ENCODE results near the gene COLEC12. TPM values are rescaled to one million over a fixed set of nuclear protein-coding genes. Genes with fewer than 3 reads are reported as not detected.

The COLEC12 gene
- total and polyA plus RNA-seq, 3 experiments from 2014 or later, result 0.04 TPM; not detected in 2

- Mint-ChIP-seq H3K4me3 (no peak overlapping the region), H3K36me3 (no peaks in the 10 kb centered on the region), H3K27me3 (peaks cover 3 to 10% of the 10 kb centered on the region in 2 donors), H3K4me1 (peaks cover 7 to 9% (median 8%) of the 10 kb centered on the region in 3 donors), H3K9me3 (no peaks in the 10 kb centered on the region), H3K27ac (no peak overlapping the region)
- POLR2A ChIA-PET, result no interaction called here
- DNase-seq, result no peak
- CTCF ChIA-PET, result no interaction called here
- Histone ChIP-seq H3K9me3 (ENCODE audit: low read length) (no peaks in the 10 kb centered on the region), H3K27me3 (ENCODE audit: insufficient read depth, low read length, poor library complexity, severe bottlenecking) (no peaks in the 10 kb centered on the region), H3K4me1 (ENCODE audit: insufficient read depth, low read length) (no peaks in the 10 kb centered on the region), H3K4me3 (ENCODE audit: low read length) (no peak overlapping the region), H3K36me3 (ENCODE audit: insufficient read depth, low read length) (no peaks in the 10 kb centered on the region), H3K27ac (ENCODE audit: low read depth, low read length) (no peak overlapping the region)
Measured at GRCh38 chr18:321865-322467, 178.5 kb downstream of the COLEC12 start.

DNA sequence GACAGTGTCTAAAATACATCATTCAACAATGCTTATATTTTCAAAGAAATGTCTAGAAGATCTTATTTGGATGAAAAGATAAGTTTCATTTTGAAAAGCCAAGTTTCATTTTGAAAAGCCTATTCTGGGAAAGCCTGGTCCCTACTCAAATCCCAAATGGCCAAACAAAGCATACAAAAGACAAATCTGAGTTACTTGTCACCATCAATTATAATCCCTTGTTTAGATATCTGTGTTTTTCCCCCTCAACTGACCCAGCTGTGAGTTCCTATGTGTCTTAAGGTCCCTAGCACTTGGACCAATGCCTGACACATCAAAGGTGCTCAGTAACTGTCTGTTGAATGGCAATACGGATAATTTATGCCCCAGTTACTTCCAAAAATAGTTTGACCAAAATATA, 180.3 kb downstream of the COLEC12 start:
- Histone ChIP-seq H3K4me3 (ENCODE audit: low read length) (no peak overlapping the region), H3K4me1 (ENCODE audit: insufficient read depth, low read length) (no peaks in the 10 kb centered on the region), H3K36me3 (ENCODE audit: insufficient read depth, low read length) (no peaks in the 10 kb centered on the region), H3K27me3 (ENCODE audit: insufficient read depth, low read length, poor library complexity, severe bottlenecking) (no peaks in the 10 kb centered on the region), H3K27ac (ENCODE audit: low read depth, low read length) (no peak overlapping the region), H3K9me3 (ENCODE audit: low read length) (no peaks in the 10 kb centered on the region)
- CTCF ChIA-PET, result no interaction called here
- no peak overlapping the region for H3K4me3 Mint-ChIP-seq
- peaks cover 7 to 9% (median 8%) of the 10 kb centered on the region in 3 donors for H3K4me1 Mint-ChIP-seq
- H3K9me3 Mint-ChIP-seq, result no peaks in the 10 kb centered on the region
- DNase-seq, result no peak
- H3K36me3 Mint-ChIP-seq, result no peaks in the 10 kb centered on the region
- POLR2A ChIA-PET, result no interaction called here
- no peak overlapping the region for H3K27ac Mint-ChIP-seq
- H3K27me3 Mint-ChIP-seq, result peaks cover 4 to 10% of the 10 kb centered on the region in 2 donors

DNA sequence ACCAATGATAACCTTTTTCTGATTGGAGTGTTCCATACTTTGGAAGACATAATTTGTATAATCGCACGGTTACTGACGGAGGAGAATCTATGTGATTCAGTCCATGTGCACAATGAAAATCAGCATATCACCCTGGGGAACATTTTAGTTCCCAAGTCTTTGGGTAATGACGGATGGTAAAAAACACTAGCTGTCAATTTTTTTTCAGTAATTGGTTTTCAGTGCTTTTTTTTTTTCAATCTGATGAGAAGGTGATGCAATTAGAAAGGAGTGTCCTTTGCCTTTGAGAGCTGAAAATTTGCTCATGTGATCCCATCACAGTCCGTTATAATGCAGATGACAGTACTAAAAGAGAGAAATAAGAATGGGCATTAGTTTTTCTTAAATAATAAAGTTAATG, 180.8 kb downstream of the COLEC12 start:
- Mint-ChIP-seq H3K4me1 (peaks cover 7 to 9% (median 8%) of the 10 kb centered on the region in 3 donors), H3K27me3 (peaks cover 4 to 10% of the 10 kb centered on the region in 2 donors)
- POLR2A ChIA-PET, result no interaction called here

DNA sequence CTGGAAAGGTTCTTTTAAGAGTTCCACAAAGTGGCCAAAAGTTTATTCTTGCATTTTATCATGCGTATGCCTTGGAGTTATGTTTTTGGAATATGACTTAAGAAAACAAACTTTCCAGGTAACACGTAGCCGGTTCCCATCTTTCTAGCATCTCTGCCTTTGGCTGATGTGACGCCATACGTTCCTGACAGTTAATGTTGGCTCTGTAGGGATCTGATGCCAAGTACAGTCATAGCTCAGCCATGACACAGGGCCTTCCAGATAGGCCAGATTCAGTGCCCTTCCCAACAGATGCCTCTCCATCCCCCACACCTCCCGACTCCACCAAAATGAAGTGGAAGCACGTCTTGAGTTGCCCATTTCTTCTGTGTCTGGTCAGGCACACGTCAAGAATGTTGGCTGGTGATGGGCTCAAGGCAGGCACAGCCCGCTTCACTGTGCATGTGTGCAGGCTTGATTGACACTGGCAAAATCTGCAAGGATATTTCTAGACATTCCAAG, 181.7 kb downstream of the COLEC12 start:
- no peaks in the 10 kb centered on the region for H3K9me3 Mint-ChIP-seq
- ChIA-PET CTCF (no interaction called here), POLR2A (no interaction called here)
- Histone ChIP-seq H3K4me3 (ENCODE audit: low read length) (no peak overlapping the region), H3K27me3 (ENCODE audit: insufficient read depth, low read length, poor library complexity, severe bottlenecking) (no peaks in the 10 kb centered on the region), H3K9me3 (ENCODE audit: low read length) (no peaks in the 10 kb centered on the region), H3K27ac (ENCODE audit: low read depth, low read length) (no peak overlapping the region), H3K4me1 (ENCODE audit: insufficient read depth, low read length) (no peaks in the 10 kb centered on the region), H3K36me3 (ENCODE audit: insufficient read depth, low read length) (no peaks in the 10 kb centered on the region)
- no peak overlapping the region for H3K4me3 Mint-ChIP-seq
- no peaks in the 10 kb centered on the region for H3K36me3 Mint-ChIP-seq
- no peak overlapping the region for H3K27ac Mint-ChIP-seq
- H3K27me3 Mint-ChIP-seq, result peaks cover 4 to 10% of the 10 kb centered on the region in 2 donors
- H3K4me1 Mint-ChIP-seq, result peaks cover 7 to 9% (median 8%) of the 10 kb centered on the region in 3 donors
- DNase-seq, result no peak

More for the DNA sequence above, 180.8 kb downstream of the COLEC12 start:
- no peaks in the 10 kb centered on the region for H3K9me3 ChIP-seq (ENCODE audit: low read length)
- no peak overlapping the region for H3K27ac ChIP-seq (ENCODE audit: low read depth, low read length)
- DNase-seq, result no peak
- no peaks in the 10 kb centered on the region for H3K9me3 Mint-ChIP-seq
- no peaks in the 10 kb centered on the region for H3K36me3 Mint-ChIP-seq
- H3K27me3 ChIP-seq (ENCODE audit: insufficient read depth, low read length, poor library complexity, severe bottlenecking), result no peaks in the 10 kb centered on the region
- H3K4me3 Mint-ChIP-seq, result no peak overlapping the region
- H3K36me3 ChIP-seq (ENCODE audit: insufficient read depth, low read length), result no peaks in the 10 kb centered on the region
- no peak overlapping the region for H3K4me3 ChIP-seq (ENCODE audit: low read length)
- CTCF ChIA-PET, result no interaction called here
- H3K27ac Mint-ChIP-seq, result no peak overlapping the region
- no peaks in the 10 kb centered on the region for H3K4me1 ChIP-seq (ENCODE audit: insufficient read depth, low read length)

GRCh38 chr18:317618-318017, 182.9 kb downstream of the COLEC12 start:
- H3K36me3 ChIP-seq (ENCODE audit: insufficient read depth, low read length), result no peaks in the 10 kb centered on the region
- H3K9me3 ChIP-seq (ENCODE audit: low read length), result no peaks in the 10 kb centered on the region
- no peak overlapping the region for H3K4me3 ChIP-seq (ENCODE audit: low read length)
- H3K36me3 Mint-ChIP-seq, result no peaks in the 10 kb centered on the region
- H3K27ac Mint-ChIP-seq, result no peak overlapping the region
- no peak overlapping the region for H3K4me3 Mint-ChIP-seq
- H3K9me3 Mint-ChIP-seq, result no peaks in the 10 kb centered on the region
- no peaks in the 10 kb centered on the region for H3K27me3 ChIP-seq (ENCODE audit: insufficient read depth, low read length, poor library complexity, severe bottlenecking)
- H3K4me1 Mint-ChIP-seq, result peaks cover 6 to 8% (median 7%) of the 10 kb centered on the region in 3 donors
- H3K4me1 ChIP-seq (ENCODE audit: insufficient read depth, low read length), result no peaks in the 10 kb centered on the region
- no peak for DNase-seq
- CTCF ChIA-PET, result no interaction called here
- peaks cover 3 to 6% of the 10 kb centered on the region in 2 donors for H3K27me3 Mint-ChIP-seq
- no peak overlapping the region for H3K27ac ChIP-seq (ENCODE audit: low read depth, low read length)
- POLR2A ChIA-PET, result no interaction called here

DNA sequence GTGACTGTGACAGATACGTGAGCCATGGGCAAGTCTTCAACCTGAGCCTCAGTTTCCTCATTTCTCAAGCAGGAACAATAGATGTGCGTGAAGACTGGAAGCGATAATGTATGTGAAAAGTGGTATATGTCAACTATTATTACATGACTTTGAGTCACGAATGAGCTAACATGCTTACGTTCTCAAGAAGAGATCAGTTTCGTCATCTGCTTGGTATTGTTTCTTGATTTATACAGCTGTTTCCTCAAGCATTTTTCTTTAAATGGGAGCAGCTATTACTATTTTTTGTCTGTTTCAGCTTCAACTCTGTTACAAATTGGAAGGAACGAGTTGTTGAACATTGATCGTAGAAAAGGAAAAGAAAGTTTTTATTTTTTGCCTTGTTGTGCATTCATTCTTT, 184.1 kb downstream of the COLEC12 start:
- H3K4me1 Mint-ChIP-seq, result no peaks in the 10 kb centered on the region
- H3K9me3 Mint-ChIP-seq, result no peaks in the 10 kb centered on the region
- Histone ChIP-seq H3K27me3 (ENCODE audit: insufficient read depth, low read length, poor library complexity, severe bottlenecking) (no peaks in the 10 kb centered on the region), H3K4me3 (ENCODE audit: low read length) (no peak overlapping the region), H3K9me3 (ENCODE audit: low read length) (no peaks in the 10 kb centered on the region), H3K27ac (ENCODE audit: low read depth, low read length) (no peak overlapping the region), H3K4me1 (ENCODE audit: insufficient read depth, low read length) (no peaks in the 10 kb centered on the region), H3K36me3 (ENCODE audit: insufficient read depth, low read length) (no peaks in the 10 kb centered on the region)
- H3K36me3 Mint-ChIP-seq, result no peaks in the 10 kb centered on the region
- no peak overlapping the region for H3K27ac Mint-ChIP-seq
- CTCF ChIA-PET, result no interaction called here
- no peak overlapping the region for H3K4me3 Mint-ChIP-seq
- H3K27me3 Mint-ChIP-seq, result peaks cover 1 to 6% of the 10 kb centered on the region in 2 donors
- no peak for DNase-seq
- POLR2A ChIA-PET, result no interaction called here

DNA sequence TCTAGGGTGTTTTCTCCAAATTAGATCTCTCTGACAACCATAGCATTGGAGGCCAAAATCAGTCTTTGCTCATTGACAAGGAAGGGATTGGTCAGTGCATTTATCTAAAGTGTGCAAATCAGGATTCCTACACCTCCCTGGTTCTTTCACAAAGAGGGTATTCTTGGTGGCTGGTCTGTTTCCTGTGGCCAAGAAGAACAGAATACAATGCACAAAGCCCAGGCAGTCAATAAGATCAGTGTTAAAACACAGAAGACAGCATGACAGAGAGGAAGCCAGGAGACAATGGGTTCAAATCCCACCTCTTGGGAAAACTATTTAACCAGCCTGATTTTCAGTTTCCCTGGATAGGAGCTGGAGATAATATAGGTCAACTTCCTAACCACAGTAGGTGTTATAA, 186.6 kb downstream of the COLEC12 start:
- Histone ChIP-seq H3K4me3 (ENCODE audit: low read length) (no peak overlapping the region), H3K9me3 (ENCODE audit: low read length) (no peaks in the 10 kb centered on the region), H3K27ac (ENCODE audit: low read depth, low read length) (no peak overlapping the region), H3K27me3 (ENCODE audit: insufficient read depth, low read length, poor library complexity, severe bottlenecking) (no peaks in the 10 kb centered on the region), H3K36me3 (ENCODE audit: insufficient read depth, low read length) (no peaks in the 10 kb centered on the region), H3K4me1 (ENCODE audit: insufficient read depth, low read length) (no peaks in the 10 kb centered on the region)
- POLR2A ChIA-PET, result no interaction called here
- Mint-ChIP-seq H3K4me1 (no peaks in the 10 kb centered on the region), H3K4me3 (no peak overlapping the region), H3K27ac (no peak overlapping the region), H3K9me3 (no peaks in the 10 kb centered on the region), H3K36me3 (no peaks in the 10 kb centered on the region), H3K27me3 (peaks cover 5 to 15% of the 10 kb centered on the region in 2 donors)
- CTCF ChIA-PET, result no interaction called here
- no peak for DNase-seq

- peaks cover 10 to 26% of the 10 kb centered on the region in 2 donors for H3K27me3 Mint-ChIP-seq
- Histone ChIP-seq H3K27me3 (ENCODE audit: insufficient read depth, low read length, poor library complexity, severe bottlenecking) (peaks cover under 1% of the 10 kb centered on the region), H3K4me3 (ENCODE audit: low read length) (no peak overlapping the region), H3K4me1 (ENCODE audit: insufficient read depth, low read length) (no peaks in the 10 kb centered on the region), H3K36me3 (ENCODE audit: insufficient read depth, low read length) (no peaks in the 10 kb centered on the region), H3K9me3 (ENCODE audit: low read length) (no peaks in the 10 kb centered on the region), H3K27ac (ENCODE audit: low read depth, low read length) (no peak overlapping the region)
- H3K36me3 Mint-ChIP-seq, result no peaks in the 10 kb centered on the region
- ChIA-PET POLR2A (no interaction called here), CTCF (no interaction called here)
- H3K4me1 Mint-ChIP-seq, result no peaks in the 10 kb centered on the region
- H3K9me3 Mint-ChIP-seq, result no peaks in the 10 kb centered on the region
- DNase-seq, result no peak
- no peak overlapping the region for H3K4me3 Mint-ChIP-seq
- H3K27ac Mint-ChIP-seq, result no peak overlapping the region
Measured at GRCh38 chr18:312415-312814, 188.1 kb downstream of the COLEC12 start.

Data from CD8-positive, alpha-beta memory T cell (primary cell).